ENCODE measurements around the gene CHTF18. TPM values are rescaled to one million over a fixed set of nuclear protein-coding genes. Genes with fewer than 3 reads are reported as not detected.

Gene CHTF18
- total and polyA plus RNA-seq, 9 of the 15 experiments (the other 6 are each of a cell fraction or from before 2014, with no cell fraction given), result 2.5 to 123 (median 17.0) TPM

- DNase-seq (ENCODE audit: extremely low read depth in 1 of 4, low spot score in 3 of 4) (no peak), FAIRE-seq (no peak), ATAC-seq (no peak)
- ChIA-PET CTCF (ENCODE audit: low intra/inter-chr PET ratio) (interaction anchor here (0.5 to 1.7 kb wide), 5 partner anchors 66 to 381 kb away, joined by 3 to 6 read pairs (median 4); no protein-coding TSS in a partner anchor), POLR2A (no interaction called here)
- H3K27ac ChIP-seq (ENCODE audit: extremely low read depth, low read depth, low read length), result no peak overlapping the region
- intact Hi-C loops (cut with micrococcal nuclease), result loop anchor here (2.0 kb wide), 1 partner anchor 241 kb away; no protein-coding TSS in a partner anchor
- peaks cover 31 to 77% of the 10 kb centered on the region in 2 experiments for H3K27me3 ChIP-seq (ENCODE audit: control insufficient read depth in 2 of 2, insufficient read depth in 2 of 2, low read length in 2 of 2)
- no peaks in the 10 kb centered on the region for H3K36me3 ChIP-seq (ENCODE audit: control insufficient read depth, insufficient read depth, low read length)
- peaks cover 0 to 42% of the 10 kb centered on the region in 2 experiments; a peak in 2 of 5 replicates for H3K4me1 ChIP-seq (replicated peaks in 1 of 2; ENCODE audit: control insufficient read depth in 2 of 2, insufficient read depth in 2 of 2, low read length in 2 of 2)
- in situ Hi-C loops (cut with MboI), result loop anchor here (5.0 kb wide), 1 partner anchor 233 kb away; no protein-coding TSS in a partner anchor
- TF ChIP-seq ZNF143 (CRISPR knock-in tag; IDR thresholded peaks at IDR 0.05), result no peak
- no peak for TF ChIP-seq IRF1 (CRISPR knock-in tag; IDR thresholded peaks at IDR 0.05; ENCODE audit: borderline replicate concordance)
- TF ChIP-seq STAT5A (IDR thresholded peaks at IDR 0.05; ENCODE audit: borderline replicate concordance, low read length), result no peak
- TF ChIP-seq HMGN3 (IDR thresholded peaks at IDR 0.05; ENCODE audit: borderline replicate concordance, extremely low read depth, insufficient read length, low read depth, low read length), result peak; percentile 18
- no peak for TF ChIP-seq ZNF717 (CRISPR knock-in tag; IDR thresholded peaks at IDR 0.05)
- no peak for TF ChIP-seq NCOA6 (IDR thresholded peaks at IDR 0.05)
- no peak for TF ChIP-seq FOXO4 (CRISPR knock-in tag; IDR thresholded peaks at IDR 0.05)
- no peak for TF ChIP-seq PTBP1 (IDR thresholded peaks at IDR 0.05; ENCODE audit: low read depth, low read length)
- no peak for TF ChIP-seq CHD2 (IDR thresholded peaks at IDR 0.05; ENCODE audit: low read depth, low read length)
- TF ChIP-seq CTCF (IDR thresholded peaks at IDR 0.05 in 2 of 3, conservative IDR thresholded peaks at IDR 0.05 in 1 of 3; ENCODE audit: insufficient read depth in 2 of 3, low read depth in 1 of 3, low read length in 3 of 3), result 0 out of 6 replicates have a peak, but pooled peaks of 1 of the 3 experiments have one; percentile 5
- TF ChIP-seq SREBF2 (CRISPR knock-in tag; IDR thresholded peaks at IDR 0.05), result no peak
- TF ChIP-seq TEAD1 (CRISPR knock-in tag; IDR thresholded peaks at IDR 0.05), result no peak
- 0 out of 2 replicates have a peak, but pooled peaks have one; percentile 1 for TF ChIP-seq ESRRA (IDR thresholded peaks at IDR 0.05; ENCODE audit: borderline replicate concordance, low read depth)
- no peak for TF ChIP-seq HDGF (IDR thresholded peaks at IDR 0.05)
- no peak for TF ChIP-seq SMARCA5 (IDR thresholded peaks at IDR 0.05)
- no peak for TF ChIP-seq NR2C2 (CRISPR knock-in tag; IDR thresholded peaks at IDR 0.05)
- 0 out of 2 replicates have a peak, but pooled peaks have one; percentile 20 for TF ChIP-seq NR2C2 (tag; IDR thresholded peaks at IDR 0.05)
- TF ChIP-seq TCF7 (IDR thresholded peaks at IDR 0.05; ENCODE audit: borderline replicate concordance), result no peak
- no peaks in the 10 kb centered on the region; the same call in 1 of the 2 replicates for H3K9me3 ChIP-seq (replicated peaks; ENCODE audit: control insufficient read depth, insufficient read depth, low read depth, low read length)
- no peak overlapping the region for H3K9ac ChIP-seq (ENCODE audit: insufficient read depth in 1 of 2, low read depth in 2 of 2, low read length in 2 of 2)
- BruUV-seq (replicated peaks), result no TSS peak
- H3K79me2 ChIP-seq (ENCODE audit: control insufficient read depth, insufficient read depth, low read length), result no peaks in the 10 kb centered on the region
- H3K4me2 ChIP-seq (ENCODE audit: insufficient read depth, low read length), result no peak overlapping the region
- no peak overlapping the region for H3K4me3 ChIP-seq
- WGBS (ENCODE audit: insufficient coverage, low coverage, missing lambda C conversion rate), result 42% methylated on average over 19 of the region's 22 CpGs
- no peaks in the 10 kb centered on the region for H4K20me1 ChIP-seq (replicated peaks; ENCODE audit: control insufficient read depth, insufficient read depth, low read length)
- H2AFZ ChIP-seq (ENCODE audit: low read depth, low read length), result no peak overlapping the region
- no peaks in the 10 kb centered on the region for H3K9me1 ChIP-seq (ENCODE audit: control insufficient read depth, insufficient read depth, low read length)
Observed at GRCh38 chr16:813916-814412, 25.5 kb downstream of the CHTF18 start.
